Measurements from ENCODE around the gene ZNF311. TPM values are rescaled to one million over a fixed set of nuclear protein-coding genes. Genes with fewer than 3 reads are reported as not detected.
"Not testable (repeated sequence)": the region's sequence is repeated elsewhere in the genome, so short reads cannot be mapped to it uniquely, and the experiment has no call there.

The ZNF311 gene
- total and polyA plus RNA-seq, 8 donors: 1.7 to 8.0 (median 6.0) TPM

- TF ChIP-seq CTCF (IDR thresholded peaks at IDR 0.05): no peak
- intact Hi-C loops (cut with DNase I): no loop called here
- Histone ChIP-seq H3K27me3 (peaks cover 12 to 50% of the 10 kb centered on the region in 2 donors), H3K9me3 (no peaks in the 10 kb centered on the region), H3K27ac (no peak overlapping the region), H3K36me3 (no peaks in the 10 kb centered on the region), H3K4me1 (peaks cover 0 to 10% of the 10 kb centered on the region in 2 donors), H3K4me3 (peak overlapping the region; percentile 8 to 28)
- DNase-seq (no peak), ATAC-seq (peak; percentile 76)
These were observed 52.0 kb downstream of the ZNF311 start for GRCh38 chr6:28953039-28953584.

DNA sequence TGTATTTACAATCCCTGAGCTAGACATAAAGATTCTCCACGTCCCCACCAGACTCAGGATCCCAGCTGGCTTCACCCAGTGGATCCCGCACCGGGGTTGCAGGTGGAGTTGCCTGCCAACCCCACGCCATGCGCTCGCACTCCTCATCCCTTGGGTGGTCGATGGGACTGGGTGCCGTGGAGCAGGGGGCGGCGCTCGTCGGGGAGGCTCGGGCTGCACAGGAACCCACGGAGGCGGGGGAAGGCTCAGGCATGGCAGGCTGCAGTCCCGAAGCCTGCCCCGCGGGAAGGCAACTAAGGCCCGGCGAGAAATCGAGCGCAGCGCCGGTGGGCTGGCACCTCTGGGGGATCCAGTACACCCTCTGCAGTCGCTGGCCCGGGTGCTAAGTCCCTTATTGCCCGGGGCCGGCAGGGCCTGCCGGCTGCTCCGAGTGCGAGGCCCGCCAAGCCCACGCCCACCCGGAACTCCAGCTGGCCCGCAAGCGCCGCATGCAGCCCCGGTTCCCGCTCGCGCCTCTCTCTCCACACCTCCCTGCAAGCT is 55.4 kb downstream of the ZNF311 start:
- H3K36me3 ChIP-seq; H3K4me3 ChIP-seq; ATAC-seq; H3K27ac ChIP-seq; intact Hi-C loops (cut with DNase I); H3K9me3 ChIP-seq: not testable (repeated sequence)
- peak in 1 of 4 donors; percentile 69 for DNase-seq
- peaks cover 0 to 18% of the 10 kb centered on the region in 2 donors for H3K27me3 ChIP-seq
- H3K4me1 ChIP-seq: peaks cover 0 to 13% of the 10 kb centered on the region in 2 donors

DNA sequence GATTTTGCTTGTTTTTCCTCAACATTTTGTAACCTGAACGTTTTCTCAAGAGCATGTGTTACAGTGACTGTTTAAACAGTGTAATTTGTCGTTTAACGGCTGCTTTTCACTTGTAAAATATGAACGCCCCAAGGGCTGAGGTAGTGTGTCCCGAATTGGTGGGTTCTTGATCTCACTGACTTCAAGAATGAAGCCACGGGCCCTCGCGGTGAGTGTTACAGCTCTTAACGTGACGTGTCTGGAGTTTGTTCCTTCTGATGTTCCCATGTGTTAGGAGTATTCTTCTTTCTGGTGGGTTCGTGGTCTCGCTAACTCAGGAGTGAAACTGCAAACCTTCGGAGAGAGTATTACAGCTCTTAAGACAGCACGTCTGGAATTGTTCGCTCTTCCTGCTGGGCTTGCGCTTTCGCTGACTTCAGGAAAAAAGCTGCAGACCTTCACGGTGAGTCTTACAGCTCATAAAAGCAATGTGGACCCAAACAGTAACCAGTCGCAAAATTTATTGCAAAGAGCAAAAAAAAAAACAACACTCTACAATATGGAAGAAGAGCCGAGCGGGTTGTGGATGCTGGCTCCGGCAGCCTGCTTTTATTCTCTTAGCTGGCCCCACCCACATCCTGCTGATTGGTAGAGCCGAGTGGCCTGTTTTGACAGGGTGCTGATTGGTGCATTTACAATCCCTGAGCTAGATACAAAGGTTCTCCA is 56.2 kb downstream of the ZNF311 start:
- Histone ChIP-seq H3K4me3 (no peak overlapping the region), H3K9me3 (no peaks in the 10 kb centered on the region), H3K4me1 (peaks cover 0 to 20% of the 10 kb centered on the region in 2 donors), H3K36me3 (no peaks in the 10 kb centered on the region), H3K27ac (no peak overlapping the region), H3K27me3 (peaks cover 0 to 10% of the 10 kb centered on the region in 2 donors)
- ATAC-seq (no peak), DNase-seq (no peak)
- intact Hi-C loops (cut with DNase I): no loop called here
- no peak for TF ChIP-seq CTCF (IDR thresholded peaks at IDR 0.05)

DNA sequence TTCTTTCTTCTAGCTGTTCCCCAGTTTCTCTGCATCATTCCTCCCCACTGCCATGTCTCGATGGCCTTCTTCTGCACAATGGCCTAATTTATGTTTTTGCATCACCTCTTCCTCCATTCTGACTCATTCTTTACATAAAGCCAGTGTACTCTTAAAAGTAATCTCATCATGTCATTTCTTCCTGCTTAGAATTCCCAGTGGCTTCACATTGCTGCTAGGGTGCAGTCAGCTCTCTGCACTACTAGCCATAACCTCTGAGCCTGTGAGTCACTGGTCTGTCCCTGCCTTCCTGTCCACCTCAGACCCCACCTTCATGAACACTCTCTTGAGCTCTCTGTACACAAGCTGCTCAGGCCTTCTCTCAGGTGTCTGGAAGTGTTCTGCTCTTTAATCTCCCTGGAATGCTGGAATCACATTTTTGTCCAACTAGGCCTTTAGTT is 57.3 kb downstream of the ZNF311 start:
- H3K36me3 ChIP-seq: no peaks in the 10 kb centered on the region
- DNase-seq (no peak), ATAC-seq (peak; percentile 49)
- H3K27me3 ChIP-seq: no peaks in the 10 kb centered on the region
- peaks cover 0 to 15% of the 10 kb centered on the region in 2 donors for H3K4me1 ChIP-seq
- no peak for TF ChIP-seq CTCF (IDR thresholded peaks at IDR 0.05)
- H3K27ac ChIP-seq: no peak overlapping the region
- intact Hi-C loops (cut with DNase I): no loop called here
- H3K9me3 ChIP-seq: no peaks in the 10 kb centered on the region
- H3K4me3 ChIP-seq: no peak overlapping the region

GRCh38 chr6:28947067-28947765 is 57.9 kb downstream of the ZNF311 start:
- Histone ChIP-seq H3K9me3 (no peaks in the 10 kb centered on the region), H3K4me3 (no peak overlapping the region), H3K27ac (no peak overlapping the region), H3K27me3 (no peaks in the 10 kb centered on the region), H3K4me1 (peaks cover 0 to 18% of the 10 kb centered on the region in 2 donors), H3K36me3 (no peaks in the 10 kb centered on the region)
- no peak for DNase-seq
- intact Hi-C loops (cut with DNase I): no loop called here
- no peak for TF ChIP-seq CTCF (IDR thresholded peaks at IDR 0.05)
- ATAC-seq: no peak

All from left lung (tissue), 10 donors.